NB4 (cell line): Measurements from ENCODE around the gene REEP6.

ENCODE experiments used
- TF ChIP-seq, protein P1 (sequence below): IDR thresholded peaks from 2 replicates; pipeline ENCODE4 v1.6.1; 2011; ENCODE audit warnings: low read depth, low read length
- TF ChIP-seq, protein P2 (sequence below): IDR thresholded peaks from one replicate; pipeline ENCODE4 v1.5.1; 2012; ENCODE audit warnings: low read depth, low read length

GRCh38 chr19:1470305-1471009 is 20.5 kb upstream of the REEP6 start:
- TF ChIP-seq, protein P1, sequence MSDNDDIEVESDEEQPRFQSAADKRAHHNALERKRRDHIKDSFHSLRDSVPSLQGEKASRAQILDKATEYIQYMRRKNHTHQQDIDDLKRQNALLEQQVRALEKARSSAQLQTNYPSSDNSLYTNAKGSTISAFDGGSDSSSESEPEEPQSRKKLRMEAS = no peak
- TF ChIP-seq, protein P2, sequence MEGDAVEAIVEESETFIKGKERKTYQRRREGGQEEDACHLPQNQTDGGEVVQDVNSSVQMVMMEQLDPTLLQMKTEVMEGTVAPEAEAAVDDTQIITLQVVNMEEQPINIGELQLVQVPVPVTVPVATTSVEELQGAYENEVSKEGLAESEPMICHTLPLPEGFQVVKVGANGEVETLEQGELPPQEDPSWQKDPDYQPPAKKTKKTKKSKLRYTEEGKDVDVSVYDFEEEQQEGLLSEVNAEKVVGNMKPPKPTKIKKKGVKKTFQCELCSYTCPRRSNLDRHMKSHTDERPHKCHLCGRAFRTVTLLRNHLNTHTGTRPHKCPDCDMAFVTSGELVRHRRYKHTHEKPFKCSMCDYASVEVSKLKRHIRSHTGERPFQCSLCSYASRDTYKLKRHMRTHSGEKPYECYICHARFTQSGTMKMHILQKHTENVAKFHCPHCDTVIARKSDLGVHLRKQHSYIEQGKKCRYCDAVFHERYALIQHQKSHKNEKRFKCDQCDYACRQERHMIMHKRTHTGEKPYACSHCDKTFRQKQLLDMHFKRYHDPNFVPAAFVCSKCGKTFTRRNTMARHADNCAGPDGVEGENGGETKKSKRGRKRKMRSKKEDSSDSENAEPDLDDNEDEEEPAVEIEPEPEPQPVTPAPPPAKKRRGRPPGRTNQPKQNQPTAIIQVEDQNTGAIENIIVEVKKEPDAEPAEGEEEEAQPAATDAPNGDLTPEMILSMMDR = no peak
